GM19463 (cell line): ENCODE results near the gene TEX55.
"Not testable (repeated sequence)": the region's sequence is repeated elsewhere in the genome, so short reads cannot be mapped to it uniquely, and the experiment has no call there.

Experiments used
- ATAC-seq: cut with Tn5 transposase; IDR thresholded peaks from one replicate; pipeline ENCODE4 v1.9.1; 2021; ENCODE audit warnings: mild to moderate bottlenecking, moderate library complexity; ENCODE audit not compliant: unreplicated experiment

TEX55 gene

GRCh38 chr3:119145500-119146167 lies at the start of gene TEX55:
Gene TEX55, plus strand, starts transcription at chr3:119146165. Its CDS starts 25 bp downstream, at chr3:119146190.
- peak; percentile 75 for ATAC-seq

DNA sequence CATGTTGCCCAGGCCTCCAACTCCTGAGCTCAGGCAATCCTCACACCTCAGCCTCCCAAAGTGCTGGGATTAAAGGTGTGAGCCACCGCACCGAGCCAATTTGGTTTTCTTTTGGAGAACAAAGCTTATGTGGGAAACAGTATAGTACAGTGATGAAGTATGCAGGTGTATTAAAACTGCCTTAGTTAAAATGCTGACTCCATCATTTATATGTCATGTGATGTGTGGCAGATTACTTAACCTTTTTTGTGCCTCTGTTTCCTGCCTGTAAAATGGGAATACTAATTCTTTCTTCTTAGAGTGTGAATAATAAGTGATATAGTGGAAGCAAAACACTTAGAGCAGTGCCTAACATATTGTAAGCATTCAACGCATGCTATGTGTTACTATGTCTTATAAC lies 48.0 kb upstream of the TEX55 start:
- ATAC-seq = no peak

DNA sequence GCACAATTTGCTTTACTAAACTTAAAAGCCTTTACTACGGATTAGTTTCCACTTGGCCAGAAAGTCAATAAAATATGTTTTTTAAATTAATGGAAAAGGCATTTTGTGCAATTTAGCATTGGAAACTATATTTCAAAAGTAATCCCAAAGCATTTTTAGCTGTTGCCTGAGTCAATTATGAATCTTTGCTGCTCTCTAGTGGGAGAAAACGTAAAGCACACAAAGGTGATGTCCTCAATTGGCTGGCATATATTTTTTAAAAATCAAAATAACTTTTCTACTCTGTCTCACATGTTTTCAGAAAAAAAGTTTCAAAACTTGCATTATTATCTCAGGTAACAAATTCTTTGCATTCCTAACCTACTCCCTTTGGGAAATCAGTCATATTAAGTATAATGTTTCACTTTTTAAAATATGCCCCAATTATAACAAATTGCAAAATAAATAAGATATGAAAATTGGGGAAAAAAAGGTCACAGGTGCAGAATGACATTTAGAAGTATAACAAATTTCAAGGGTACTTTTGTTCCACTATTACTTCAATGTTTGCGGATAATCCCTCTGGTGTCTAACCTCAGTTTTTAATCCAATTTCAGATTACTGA lies 47.2 kb upstream of the TEX55 start:
- ATAC-seq = no peak

DNA sequence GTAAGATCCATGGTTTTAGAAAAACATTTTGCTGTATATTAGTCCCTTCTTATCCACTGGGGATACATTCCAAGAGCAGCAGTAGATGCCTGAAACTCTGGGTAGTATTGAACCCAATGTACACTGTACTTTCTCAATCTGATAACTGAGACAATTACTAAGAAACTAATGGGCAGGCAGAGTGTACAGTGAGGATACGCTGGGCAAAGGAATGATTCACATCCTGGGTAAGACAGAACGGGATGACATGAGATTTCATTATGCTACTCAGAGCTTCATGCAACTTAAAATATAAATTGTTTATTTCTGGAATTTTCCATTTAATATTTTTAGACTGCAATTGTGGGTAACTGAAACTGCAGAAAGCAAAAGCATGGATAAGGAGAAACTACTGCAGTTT lies 46.2 kb upstream of the TEX55 start:
- ATAC-seq = no peak

- no peak for ATAC-seq
These were observed 41.9 kb upstream of the TEX55 start for GRCh38 chr3:119104031-119104430.

DNA sequence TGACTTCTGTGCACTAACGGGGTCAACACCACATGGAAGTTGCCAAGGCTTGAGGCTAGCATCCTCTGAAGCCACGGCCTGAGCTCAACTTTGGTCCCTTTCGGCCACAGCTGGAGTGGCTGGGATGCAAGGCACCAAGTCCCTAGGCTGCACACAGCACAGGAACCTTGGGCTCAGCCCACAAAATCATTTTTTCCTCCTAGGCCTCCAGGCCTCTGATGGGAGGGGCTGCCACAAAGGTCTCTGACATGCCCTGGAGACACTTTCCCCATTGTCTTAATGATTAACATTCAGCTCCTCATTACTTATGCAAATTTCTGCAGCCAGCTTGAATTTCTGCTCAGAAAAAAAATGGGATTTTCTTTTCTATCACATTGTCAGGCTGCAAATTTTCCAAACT lies 27.6 kb upstream of the TEX55 start:
- not testable (repeated sequence) for ATAC-seq

DNA sequence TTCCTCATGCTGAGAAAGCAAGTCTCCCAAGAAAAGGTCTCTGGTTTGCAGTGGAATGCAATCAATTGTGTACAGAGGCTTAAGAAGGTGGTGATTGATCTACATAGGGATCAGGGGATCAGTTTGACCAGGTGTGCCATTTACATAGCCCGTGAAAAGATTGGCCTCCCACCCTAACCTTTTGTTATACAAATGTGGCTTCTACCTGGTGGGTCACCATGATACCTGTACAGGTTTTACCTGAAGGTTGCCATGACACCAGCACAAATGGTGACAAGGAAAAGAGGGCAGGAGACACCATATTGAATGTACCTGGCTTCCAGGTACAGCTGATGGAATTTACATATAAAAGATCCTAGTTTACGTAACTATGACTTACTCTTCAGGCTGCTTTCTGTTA lies 25.5 kb upstream of the TEX55 start:
- ATAC-seq = no peak

DNA sequence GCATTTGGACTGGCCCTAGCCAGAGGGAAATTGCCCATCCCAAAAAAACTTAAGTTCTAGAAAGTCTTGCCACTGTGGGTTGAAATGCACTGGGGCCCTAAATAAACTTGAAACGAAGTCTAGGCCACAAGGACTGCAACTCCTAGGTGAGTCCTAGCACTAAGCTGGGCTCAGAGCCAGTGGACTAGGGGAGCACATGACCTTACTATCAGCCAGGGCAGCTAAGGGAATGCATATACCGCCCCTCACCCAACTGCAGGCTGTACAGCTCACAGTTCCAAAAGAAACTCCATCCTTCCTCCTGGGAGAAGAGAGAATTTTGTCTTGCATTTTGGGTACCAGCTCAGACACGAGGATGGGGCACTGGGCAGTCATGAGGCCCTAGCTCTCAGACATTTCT lies 23.6 kb upstream of the TEX55 start:
- ATAC-seq = no peak

- no peak for ATAC-seq
These were observed 20.6 kb upstream of the TEX55 start for GRCh38 chr3:119125342-119125741.

DNA sequence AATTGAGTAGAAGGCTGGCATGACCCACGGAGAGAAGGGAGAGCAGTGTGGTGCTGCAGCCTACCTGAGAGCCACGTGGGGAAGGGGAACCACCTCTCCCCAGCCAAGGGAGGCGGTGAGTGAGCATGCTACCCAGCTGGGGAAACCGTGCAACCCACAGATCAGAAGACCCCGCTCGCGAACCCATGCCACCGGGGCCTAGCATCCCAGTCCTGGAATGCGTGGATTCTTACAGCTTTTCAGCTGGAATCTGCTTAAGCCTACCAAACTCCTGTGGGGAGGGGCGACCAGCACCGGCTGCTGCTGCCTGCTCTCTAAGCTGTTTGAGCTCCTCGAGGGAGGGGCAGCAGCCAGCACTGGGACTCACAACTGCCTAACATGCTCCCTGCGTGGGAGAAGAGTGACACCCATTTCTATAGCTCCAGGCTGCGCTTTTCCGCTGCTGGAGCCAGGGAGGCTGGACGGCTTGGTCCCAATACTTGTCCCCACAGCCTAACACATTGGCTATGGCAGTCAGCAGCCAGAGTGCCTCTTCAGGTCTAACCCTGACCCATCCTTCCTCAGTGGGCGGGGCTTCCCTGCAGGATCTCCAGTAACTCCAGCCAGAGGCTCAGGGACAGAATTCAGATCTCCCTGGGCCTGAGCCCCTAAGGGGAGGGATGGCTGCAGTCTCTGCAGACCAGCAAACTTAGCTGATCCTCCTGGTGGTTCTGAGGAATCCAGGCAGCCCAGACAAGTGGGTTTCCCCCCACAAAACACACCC lies 20.0 kb upstream of the TEX55 start:
- ATAC-seq = no peak

GRCh38 chr3:119130291-119130690 lies 15.7 kb upstream of the TEX55 start:
- ATAC-seq = not testable (repeated sequence)

DNA sequence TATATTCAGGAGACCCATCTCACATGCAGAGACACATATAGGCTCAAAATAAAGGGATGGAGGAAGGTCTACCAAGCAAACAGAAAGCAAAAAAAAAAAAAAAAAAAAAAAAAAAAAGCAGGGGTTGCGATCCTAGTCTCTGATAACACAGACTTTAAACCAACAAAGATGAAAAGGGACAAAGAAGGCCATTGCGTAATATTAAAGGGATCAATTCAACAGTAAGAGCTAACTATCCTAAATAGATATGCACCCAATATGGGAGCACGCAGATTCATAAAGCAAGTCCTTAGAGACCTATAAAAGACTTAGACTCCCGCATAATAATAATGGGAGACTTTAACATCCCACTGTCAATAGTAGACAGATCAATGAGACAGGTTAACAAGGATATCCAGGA lies 13.7 kb upstream of the TEX55 start:
- not testable (repeated sequence) for ATAC-seq

GRCh38 chr3:119139360-119139759 lies 6.6 kb upstream of the TEX55 start:
- not testable (repeated sequence) for ATAC-seq

GRCh38 chr3:119140466-119140865 lies 5.5 kb upstream of the TEX55 start:
- no peak for ATAC-seq

DNA sequence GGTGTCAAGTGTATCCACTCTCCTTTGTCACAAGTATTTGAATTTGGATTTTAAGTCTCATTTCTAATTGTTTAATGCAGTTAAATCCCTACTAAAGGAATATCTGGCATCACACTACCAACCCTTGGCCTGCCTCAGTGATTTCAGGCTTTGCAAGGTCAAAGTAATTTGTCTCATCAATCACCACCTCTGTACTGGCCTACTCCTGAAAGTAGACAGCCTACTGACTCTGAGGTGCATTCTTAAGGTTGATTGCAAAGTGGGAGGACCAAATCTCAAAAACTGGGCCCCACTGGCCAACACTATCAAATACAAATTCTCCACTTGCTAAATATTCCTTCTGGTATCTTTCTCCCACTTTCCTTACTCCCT lies 851 bp upstream of the TEX55 start:
- peak; percentile 28 for ATAC-seq

- no peak for ATAC-seq
These were observed 812 bp downstream of the TEX55 start for GRCh38 chr3:119146578-119147375.

GRCh38 chr3:119147494-119147893 lies 1.5 kb downstream of the TEX55 start:
- no peak for ATAC-seq

- no peak for ATAC-seq
These were observed 2.7 kb downstream of the TEX55 start for GRCh38 chr3:119148493-119149180.

DNA sequence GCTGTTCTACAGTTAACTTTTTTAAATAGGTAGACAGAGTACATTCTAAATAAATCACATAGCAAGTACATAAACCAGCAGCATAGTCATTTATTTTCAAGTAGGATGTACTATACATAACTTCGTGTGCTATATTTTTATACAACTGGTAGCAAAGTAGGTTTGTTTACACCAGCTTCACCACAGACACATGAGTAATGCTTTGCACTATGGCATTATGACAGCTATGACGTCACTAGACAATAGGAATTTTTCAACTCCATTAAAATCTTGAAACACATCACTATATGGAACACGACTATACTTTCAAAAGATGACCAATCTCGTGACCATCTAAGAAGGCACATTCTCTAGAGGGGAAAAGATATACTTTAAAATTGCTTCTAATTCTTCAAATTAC lies 3.5 kb downstream of the TEX55 start:
- no peak for ATAC-seq

DNA sequence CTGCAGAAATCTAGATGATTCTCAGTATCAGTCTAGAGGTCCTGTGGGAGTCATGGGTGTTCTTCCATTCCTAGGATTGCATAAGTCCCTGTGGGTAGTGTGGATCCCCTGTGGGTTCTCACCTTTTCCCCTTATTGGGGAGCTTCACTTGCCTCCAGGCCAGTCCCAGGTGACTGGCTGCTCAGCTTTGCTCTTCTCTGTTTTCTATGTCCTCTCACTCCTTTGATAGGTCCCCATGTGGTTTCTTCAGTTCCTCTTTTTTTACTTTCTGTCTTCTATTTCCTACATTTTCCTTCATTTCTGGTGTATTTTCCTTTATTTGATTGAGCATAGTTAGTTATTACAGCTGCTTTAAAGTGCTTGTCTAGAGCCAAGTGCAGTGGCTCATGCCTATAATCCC lies 10.9 kb downstream of the TEX55 start:
- ATAC-seq = no peak

- no peak for ATAC-seq
These were observed 12.0 kb downstream of the TEX55 start for GRCh38 chr3:119157971-119158370.
